NOMO-1 treated with DMSO at 0.1 percent for 48 hours (cell line): ENCODE results near the gene CTDSP1.

Source experiments
- DNase-seq: peaks from one replicate; lab custom pipeline; 2025; ENCODE audit not compliant: unreplicated experiment; lab: John Stamatoyannopoulos, UW

The CTDSP1 gene

DNA sequence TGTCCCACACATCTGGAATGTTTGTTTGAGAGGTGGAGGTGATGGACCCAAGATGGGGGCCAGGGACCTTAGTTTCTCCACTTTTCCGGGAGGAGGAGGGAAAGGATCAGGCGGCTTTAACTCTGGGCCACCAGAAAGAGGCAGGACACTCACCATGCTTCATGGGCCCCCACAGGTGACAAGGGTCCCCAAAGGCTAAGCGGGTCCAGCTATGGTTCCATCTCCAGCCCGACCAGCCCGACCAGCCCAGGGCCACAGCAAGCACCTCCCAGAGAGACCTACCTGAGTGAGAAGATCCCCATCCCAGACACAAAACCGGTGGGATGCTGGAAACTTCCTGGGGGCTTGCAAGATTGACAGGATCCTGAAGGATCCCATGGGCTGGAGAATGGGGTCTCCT lies 16.9 kb upstream of the CTDSP1 start:
- DNase-seq = no peak

DNA sequence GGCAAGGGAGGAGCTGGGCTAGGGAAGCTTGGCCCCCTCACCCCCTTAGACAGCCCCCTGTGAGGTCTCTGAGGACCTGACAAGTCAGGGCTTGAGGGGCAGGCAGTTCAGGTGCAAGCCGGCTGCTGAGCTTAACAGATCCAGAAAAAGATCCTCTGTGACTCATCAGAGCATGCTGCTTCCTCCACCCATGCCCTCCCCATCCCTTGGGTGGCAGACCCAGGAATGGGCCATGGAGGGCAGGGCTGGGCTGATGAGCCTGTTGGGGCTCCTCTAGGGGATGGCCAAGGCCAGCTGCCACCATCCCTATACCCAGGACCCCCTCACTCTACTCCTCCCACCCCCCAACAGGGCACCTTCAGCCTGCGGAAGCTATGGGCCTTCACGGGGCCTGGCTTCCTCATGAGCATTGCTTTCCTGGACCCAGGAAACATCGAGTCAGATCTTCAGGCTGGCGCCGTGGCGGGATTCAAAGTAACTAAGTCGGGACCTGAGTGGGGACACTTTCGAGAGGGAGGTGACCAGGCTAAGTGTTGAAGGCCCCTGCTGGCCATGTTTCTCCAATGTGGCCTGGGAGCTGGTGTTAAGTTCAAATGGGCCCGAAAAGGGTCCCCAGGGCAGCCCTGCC lies 15.7 kb upstream of the CTDSP1 start:
- DNase-seq = no peak

DNA sequence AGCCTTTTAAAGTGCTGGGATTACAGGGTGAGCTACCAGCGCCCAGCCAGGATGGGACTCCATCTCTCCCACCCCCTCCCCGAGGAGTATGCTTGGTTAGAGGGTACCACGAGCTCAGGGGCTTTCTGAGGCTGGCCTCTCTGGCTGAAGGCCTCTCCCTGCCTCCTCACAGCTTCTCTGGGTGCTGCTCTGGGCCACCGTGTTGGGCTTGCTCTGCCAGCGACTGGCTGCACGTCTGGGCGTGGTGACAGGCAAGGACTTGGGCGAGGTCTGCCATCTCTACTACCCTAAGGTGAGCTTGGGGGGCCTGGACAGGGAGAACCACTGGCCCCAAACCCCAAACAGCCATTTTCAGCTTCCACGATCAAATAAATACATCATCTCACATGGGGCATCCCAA lies 14.7 kb upstream of the CTDSP1 start:
- DNase-seq = no peak

DNA sequence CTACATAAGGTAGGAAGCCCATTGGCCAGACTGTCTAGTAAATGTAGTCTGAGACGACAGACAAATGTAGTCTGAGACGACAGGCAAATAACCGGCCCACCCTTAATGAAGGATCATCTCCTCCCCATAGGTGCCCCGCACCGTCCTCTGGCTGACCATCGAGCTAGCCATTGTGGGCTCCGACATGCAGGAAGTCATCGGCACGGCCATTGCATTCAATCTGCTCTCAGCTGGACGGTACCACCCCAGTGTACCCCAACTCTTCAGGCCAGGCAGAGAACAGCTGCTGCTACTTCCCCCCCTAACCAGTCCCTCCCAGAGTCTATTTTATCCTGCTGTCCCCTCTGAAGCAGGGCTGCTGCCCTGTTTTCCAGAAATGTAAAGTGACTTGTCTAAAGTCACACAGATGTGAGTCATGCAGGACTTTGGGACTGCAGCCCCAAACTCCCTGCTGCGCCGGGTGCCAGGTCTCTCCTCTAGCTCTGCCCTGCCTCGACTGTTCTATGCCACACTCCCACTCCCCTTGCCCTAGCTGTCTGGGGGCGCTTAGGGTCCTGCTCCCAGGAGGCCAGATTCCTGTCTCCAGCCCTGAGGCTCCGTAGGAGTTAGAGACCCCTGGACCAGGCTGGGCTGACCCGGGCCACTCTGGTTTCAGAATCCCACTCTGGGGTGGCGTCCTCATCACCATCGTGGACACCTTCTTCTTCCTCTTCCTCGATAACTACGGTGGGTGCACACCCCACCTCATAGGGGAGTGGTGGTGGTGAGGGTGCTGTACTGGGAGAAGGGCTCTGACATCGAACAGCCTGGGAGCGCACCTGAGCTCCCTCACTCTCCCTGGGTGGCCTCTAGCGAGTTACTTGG lies 12.9 kb upstream of the CTDSP1 start:
- DNase-seq = no peak

- no peak for DNase-seq
Observed at GRCh38 chr2:218387369-218388194, 12.1 kb upstream of the CTDSP1 start.

DNA sequence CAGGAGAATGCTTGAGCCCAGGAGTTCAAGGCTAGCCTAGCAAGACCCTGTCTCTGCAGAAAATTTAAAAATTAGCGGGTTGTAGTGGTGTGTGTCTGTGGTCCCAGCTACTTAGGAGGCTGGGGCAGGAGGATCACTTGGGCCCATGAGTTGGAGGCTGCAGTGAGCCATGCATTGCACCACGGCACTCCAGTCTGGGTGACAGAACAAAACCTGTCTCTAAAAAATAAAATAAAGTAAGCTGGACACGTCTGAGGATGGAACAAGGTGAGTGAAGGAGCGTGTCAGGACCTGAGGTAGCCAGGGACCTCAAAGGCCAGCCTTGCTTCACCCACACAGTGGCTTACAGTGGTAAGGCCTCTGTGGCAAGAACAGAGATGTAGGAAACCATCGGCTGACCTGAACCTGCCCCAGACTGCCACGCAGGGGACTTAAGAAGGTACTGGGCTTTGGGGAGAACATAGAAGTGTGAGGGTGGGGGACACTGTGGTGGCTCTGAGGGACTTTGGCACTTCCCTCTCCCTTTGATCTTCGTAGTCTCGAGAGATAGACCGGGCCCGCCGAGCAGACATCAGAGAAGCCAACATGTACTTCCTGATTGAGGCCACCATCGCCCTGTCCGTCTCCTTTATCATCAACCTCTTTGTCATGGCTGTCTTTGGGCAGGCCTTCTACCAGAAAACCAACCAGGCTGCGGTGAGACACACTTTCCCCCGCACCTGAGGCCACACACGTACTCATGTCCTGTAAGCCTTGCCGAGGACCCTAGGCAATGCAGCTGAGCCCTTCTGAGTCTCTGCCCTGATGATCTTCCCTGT lies 10.1 kb upstream of the CTDSP1 start:
- DNase-seq = no peak

GRCh38 chr2:218391202-218391601 lies 8.5 kb upstream of the CTDSP1 start:
- DNase-seq = no peak

GRCh38 chr2:218392459-218392858 lies 7.2 kb upstream of the CTDSP1 start:
- DNase-seq = no peak

DNA sequence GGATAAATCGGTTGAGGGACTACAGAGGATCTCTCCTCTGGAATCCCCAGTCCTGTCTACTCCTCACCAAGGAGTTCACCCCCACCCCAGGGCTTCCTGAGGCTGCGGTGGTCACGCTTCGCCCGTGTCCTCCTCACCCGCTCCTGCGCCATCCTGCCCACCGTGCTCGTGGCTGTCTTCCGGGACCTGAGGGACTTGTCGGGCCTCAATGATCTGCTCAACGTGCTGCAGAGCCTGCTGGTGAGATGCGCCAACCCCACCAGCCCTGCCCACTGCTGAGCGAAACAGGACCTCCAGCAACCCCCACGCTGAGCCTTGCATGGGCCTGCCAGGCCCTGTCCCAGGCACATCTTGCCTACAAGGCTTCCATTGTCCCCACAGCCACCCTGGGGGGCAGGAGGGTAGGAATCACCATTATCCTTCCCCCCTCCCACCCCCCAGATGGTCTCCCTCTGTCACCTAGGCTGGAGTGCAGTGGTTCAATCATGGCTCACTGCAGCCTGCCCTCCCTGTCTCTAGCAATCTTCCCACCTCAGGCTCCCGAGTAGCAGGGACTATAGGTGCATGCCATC lies 6.7 kb upstream of the CTDSP1 start:
- no peak for DNase-seq

- peak; percentile 35 for DNase-seq
Observed at GRCh38 chr2:218393750-218394290, 5.8 kb upstream of the CTDSP1 start.

DNA sequence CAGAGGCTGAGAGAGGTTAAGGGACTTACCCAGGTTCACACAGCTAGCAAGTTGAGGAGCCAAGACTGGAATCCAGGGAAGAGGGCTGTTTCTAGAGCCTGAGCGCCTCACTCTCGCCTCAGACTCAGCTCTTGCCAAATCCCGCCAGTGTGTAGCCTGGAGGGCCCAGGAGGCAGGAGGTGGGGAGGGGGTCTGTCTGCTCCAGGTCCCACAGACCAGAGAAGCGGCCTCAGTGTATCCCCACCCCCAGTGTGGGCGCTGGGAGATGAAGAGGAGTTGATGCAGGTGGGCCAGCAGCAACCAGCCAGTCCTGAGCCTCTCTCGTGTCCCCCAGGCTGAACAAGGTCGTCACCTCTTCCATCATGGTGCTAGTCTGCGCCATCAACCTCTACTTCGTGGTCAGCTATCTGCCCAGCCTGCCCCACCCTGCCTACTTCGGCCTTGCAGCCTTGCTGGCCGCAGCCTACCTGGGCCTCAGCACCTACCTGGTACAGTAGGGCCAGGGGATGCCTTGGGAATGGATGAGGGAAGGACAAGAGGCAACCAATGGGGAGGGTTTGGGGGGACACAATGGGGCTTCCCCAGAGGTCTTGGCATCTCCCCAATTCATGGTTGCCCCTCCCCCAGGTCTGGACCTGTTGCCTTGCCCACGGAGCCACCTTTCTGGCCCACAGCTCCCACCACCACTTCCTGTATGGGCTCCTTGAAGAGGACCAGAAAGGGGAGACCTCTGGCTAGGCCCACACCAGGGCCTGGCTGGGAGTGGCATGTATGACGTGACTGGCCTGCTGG lies 5.2 kb upstream of the CTDSP1 start:
- DNase-seq = no peak

DNA sequence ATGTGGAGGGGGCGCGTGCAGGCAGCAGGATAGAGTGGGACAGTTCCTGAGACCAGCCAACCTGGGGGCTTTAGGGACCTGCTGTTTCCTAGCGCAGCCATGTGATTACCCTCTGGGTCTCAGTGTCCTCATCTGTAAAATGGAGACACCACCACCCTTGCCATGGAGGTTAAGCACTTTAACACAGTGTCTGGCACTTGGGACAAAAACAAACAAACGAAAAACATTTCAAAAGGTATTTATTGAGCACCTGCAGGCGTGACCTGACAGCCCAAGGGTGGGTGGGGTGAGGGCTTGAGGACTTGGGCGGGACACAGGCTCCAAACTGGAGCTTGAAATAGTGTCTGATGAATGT lies 4.6 kb upstream of the CTDSP1 start:
- DNase-seq = no peak

DNA sequence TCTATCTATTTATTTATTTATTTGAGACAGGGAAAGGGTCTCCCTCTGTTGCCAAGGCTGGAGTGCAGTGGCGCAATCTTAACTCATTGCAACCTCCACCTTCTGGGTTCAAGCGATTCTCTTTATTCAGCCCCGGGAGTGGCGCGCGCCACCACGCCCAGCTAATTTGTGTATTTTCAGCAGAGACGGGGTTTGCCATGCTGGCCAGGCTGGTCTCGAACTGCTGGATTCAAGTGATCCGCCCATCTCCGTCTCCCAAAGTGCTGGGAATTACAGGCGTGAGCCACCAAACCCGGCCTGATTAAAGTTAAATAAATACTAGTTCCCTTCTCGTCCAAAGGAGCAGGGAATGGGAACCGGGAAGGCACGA lies 4.2 kb upstream of the CTDSP1 start:
- no peak for DNase-seq

DNA sequence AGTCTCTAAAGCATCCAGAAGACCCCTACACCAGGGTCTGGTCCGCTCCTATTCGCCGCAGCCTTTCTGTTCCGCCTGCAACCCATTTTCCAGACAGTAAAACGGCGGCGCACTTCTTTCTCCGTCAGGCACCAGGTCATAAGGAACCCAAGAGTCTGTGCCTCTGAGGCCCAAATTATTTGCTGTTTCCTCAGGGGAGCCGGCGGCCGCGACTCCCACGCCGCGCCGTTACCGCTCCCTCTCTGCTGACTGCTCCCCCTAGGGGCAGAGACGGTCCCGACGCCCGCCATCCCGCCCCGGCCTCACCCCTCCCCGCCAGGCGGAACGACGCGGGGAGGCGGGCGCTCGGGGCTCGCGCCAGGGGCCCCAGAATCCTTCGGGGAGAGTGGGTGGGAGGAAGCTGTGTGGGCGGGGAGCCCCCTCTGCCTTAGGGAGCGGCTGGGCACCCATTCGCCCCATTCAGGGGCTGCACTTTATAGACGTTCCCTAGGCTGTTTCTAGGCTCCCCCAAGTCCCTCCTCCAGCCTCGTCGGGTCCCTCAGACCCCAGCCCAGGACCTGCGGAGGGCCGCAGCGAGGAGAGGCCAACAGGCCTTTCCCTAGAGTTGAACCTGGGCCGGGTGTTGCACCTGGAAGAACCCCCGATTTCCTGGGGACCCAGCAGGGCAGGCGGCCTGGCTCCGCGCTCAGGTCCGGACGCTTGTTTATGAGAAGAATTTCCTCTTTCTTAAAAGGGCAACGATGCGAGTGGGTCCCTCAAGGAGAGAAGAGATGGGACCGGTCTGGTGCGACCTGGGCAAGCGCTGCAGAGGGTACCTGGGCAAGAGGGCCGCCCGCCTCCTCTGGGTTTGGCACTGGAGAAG lies 3.6 kb upstream of the CTDSP1 start:
- DNase-seq = peak; percentile 94

DNA sequence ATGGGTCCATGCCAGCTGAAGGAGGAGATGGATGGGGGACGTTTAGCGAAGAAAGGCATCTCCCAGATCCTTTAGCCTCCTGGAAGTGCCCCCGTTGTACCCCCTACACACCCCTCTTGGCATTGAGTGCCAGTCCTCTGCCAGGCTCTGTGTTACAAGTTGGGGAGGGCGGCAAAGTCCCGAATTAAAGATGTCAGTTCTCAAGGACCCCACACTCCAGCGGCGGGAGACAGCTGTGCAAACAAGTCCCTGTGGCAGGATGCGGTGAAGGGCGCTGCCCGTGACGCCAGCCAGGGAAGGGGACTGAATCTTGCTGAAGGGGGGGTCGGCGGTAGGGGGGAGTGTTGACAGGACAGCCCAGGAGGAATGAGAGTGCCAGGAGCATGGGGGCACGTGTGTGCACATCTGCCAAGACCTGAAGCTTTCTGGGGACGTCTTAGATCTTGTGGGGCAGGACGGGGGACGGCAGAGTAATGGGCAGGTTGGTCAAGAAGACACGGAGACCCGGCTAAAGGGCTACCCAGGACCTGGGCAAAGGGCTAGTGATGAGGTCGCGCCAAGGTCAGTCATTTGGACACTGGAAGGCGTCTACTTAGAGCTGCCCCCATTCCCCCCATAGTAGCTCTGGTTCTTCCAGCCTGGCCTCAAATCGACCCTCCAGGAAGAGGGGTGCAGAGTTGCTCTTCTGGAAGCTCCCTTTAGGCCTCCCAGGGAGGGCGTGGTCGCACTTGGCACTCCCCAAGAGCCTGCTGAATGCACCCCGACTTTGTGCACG lies 2.8 kb upstream of the CTDSP1 start:
- peak; percentile 46 for DNase-seq

DNA sequence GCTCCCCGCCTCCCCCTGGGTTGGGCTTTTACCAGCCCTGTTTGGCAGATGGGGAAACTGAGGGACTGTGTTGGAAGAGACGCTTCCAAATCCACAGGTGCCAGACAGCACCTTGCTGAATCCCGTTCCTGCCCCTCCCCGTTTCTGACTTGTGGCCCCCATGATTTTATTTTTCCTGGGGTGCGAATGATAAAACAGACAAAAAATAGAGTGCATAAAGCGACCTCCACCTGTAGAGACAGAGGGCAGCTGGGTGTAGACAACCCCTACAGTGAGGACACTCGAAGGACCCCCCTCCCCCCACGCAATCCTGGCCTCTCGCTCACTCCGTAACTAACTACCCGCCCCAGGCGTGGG lies 2.2 kb upstream of the CTDSP1 start:
- no peak for DNase-seq

GRCh38 chr2:218397820-218398436 lies 1.7 kb upstream of the CTDSP1 start:
- peak; percentile 64 for DNase-seq
